Measurements from ENCODE around the gene S100G.

The S100G gene

GRCh38 chrX:16683007-16683664 lies 33.2 kb downstream of the S100G start:
- Histone ChIP-seq H3K79me2 (ENCODE audit: low read length) (no peaks in the 10 kb centered on the region), H3K4me1 (ENCODE audit: low read length) (no peaks in the 10 kb centered on the region), H3K9ac (ENCODE audit: low read length) (no peak overlapping the region), H3K27ac (ENCODE audit: low read length) (no peak overlapping the region), H4K20me1 (ENCODE audit: insufficient read depth, low read length) (no peaks in the 10 kb centered on the region), H3K4me3 (ENCODE audit: low read length) (no peak overlapping the region), H3K9me3 (replicated peaks; ENCODE audit: insufficient read depth, low read length) (no peaks in the 10 kb centered on the region), H3F3A (ENCODE audit: insufficient read depth, low read length) (no peaks in the 10 kb centered on the region), H3K36me3 (replicated peaks; ENCODE audit: insufficient read depth, low read length) (no peaks in the 10 kb centered on the region), H3K9me2 (replicated peaks; ENCODE audit: insufficient read depth, low read length) (no peaks in the 10 kb centered on the region), H3K4me2 (ENCODE audit: low read depth, low read length) (no peak overlapping the region), H3K27me3 (replicated peaks; ENCODE audit: insufficient read depth, low read length) (no peaks in the 10 kb centered on the region), H2AFZ (ENCODE audit: low read length) (no peak overlapping the region)
- no peak for DNase-seq
- TF ChIP-seq EZH2phosphoT487 (IDR thresholded peaks at IDR 0.05; ENCODE audit: low read length) (no peak), CTCF (IDR thresholded peaks at IDR 0.05; ENCODE audit: low read length) (no peak), EZH2 (optimal IDR thresholded peaks at IDR 0.05; ENCODE audit: low read depth, low read length) (no peak)

DNA sequence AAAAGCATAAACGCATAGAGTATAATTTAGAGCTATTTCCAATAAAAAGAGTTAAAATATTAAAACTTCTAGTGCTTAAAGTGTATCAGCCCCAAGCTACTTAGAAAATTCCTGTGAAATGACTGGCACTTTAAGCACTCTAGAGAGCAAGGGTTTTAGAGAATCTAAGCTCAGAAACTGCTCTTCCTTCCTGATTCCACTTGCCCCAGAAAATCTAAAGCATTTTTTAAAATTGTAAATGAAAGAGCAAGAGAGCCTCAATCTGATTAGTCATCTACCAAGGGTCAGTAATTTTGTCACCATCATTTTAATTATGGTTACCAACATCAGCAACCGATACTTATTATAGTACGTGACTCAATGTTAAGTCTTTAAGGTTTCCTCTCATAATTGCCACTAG lies 37.6 kb downstream of the S100G start:
- DNase-seq, result no peak
- TF ChIP-seq EZH2 (optimal IDR thresholded peaks at IDR 0.05; ENCODE audit: low read depth, low read length) (no peak), EZH2phosphoT487 (IDR thresholded peaks at IDR 0.05; ENCODE audit: low read length) (no peak)
- H3K36me3 ChIP-seq (replicated peaks; ENCODE audit: insufficient read depth, low read length), result no peaks in the 10 kb centered on the region
- no peaks in the 10 kb centered on the region for H3K27me3 ChIP-seq (replicated peaks; ENCODE audit: insufficient read depth, low read length)
- H3K27ac ChIP-seq (ENCODE audit: low read length), result no peak overlapping the region
- no peaks in the 10 kb centered on the region for H3F3A ChIP-seq (ENCODE audit: insufficient read depth, low read length)
- no peaks in the 10 kb centered on the region for H3K9me2 ChIP-seq (replicated peaks; ENCODE audit: insufficient read depth, low read length)
- H3K4me2 ChIP-seq (ENCODE audit: low read depth, low read length), result no peak overlapping the region
- H3K9ac ChIP-seq (ENCODE audit: low read length), result no peak overlapping the region
- no peaks in the 10 kb centered on the region for H4K20me1 ChIP-seq (ENCODE audit: insufficient read depth, low read length)
- no peak overlapping the region for H2AFZ ChIP-seq (ENCODE audit: low read length)
- H3K4me3 ChIP-seq (ENCODE audit: low read length), result no peak overlapping the region
- no peaks in the 10 kb centered on the region for H3K9me3 ChIP-seq (replicated peaks; ENCODE audit: insufficient read depth, low read length)
- H3K79me2 ChIP-seq (ENCODE audit: low read length), result no peaks in the 10 kb centered on the region
- H3K4me1 ChIP-seq (ENCODE audit: low read length), result no peaks in the 10 kb centered on the region

- TF ChIP-seq EZH2 (optimal IDR thresholded peaks at IDR 0.05; ENCODE audit: low read depth, low read length), result no peak
- TF ChIP-seq EZH2phosphoT487 (IDR thresholded peaks at IDR 0.05; ENCODE audit: low read length), result no peak
- TF ChIP-seq CTCF (IDR thresholded peaks at IDR 0.05; ENCODE audit: low read length), result peak; percentile 76
- no peak overlapping the region for H3K4me2 ChIP-seq (ENCODE audit: low read depth, low read length)
- no peak overlapping the region for H2AFZ ChIP-seq (ENCODE audit: low read length)
- H3K4me1 ChIP-seq (ENCODE audit: low read length), result no peaks in the 10 kb centered on the region
- no peak overlapping the region for H3K9ac ChIP-seq (ENCODE audit: low read length)
- no peak overlapping the region for H3K27ac ChIP-seq (ENCODE audit: low read length)
- H3K79me2 ChIP-seq (ENCODE audit: low read length), result no peaks in the 10 kb centered on the region
- no peaks in the 10 kb centered on the region for H3F3A ChIP-seq (ENCODE audit: insufficient read depth, low read length)
- no peak overlapping the region for H3K4me3 ChIP-seq (ENCODE audit: low read length)
- H4K20me1 ChIP-seq (ENCODE audit: insufficient read depth, low read length), result no peaks in the 10 kb centered on the region
- no peaks in the 10 kb centered on the region for H3K27me3 ChIP-seq (replicated peaks; ENCODE audit: insufficient read depth, low read length)
- no peaks in the 10 kb centered on the region for H3K9me3 ChIP-seq (replicated peaks; ENCODE audit: insufficient read depth, low read length)
- H3K36me3 ChIP-seq (replicated peaks; ENCODE audit: insufficient read depth, low read length), result no peaks in the 10 kb centered on the region
- peak; percentile 37 for DNase-seq
- no peaks in the 10 kb centered on the region for H3K9me2 ChIP-seq (replicated peaks; ENCODE audit: insufficient read depth, low read length)
These were observed 45.2 kb downstream of the S100G start for GRCh38 chrX:16695079-16695676.

DNA sequence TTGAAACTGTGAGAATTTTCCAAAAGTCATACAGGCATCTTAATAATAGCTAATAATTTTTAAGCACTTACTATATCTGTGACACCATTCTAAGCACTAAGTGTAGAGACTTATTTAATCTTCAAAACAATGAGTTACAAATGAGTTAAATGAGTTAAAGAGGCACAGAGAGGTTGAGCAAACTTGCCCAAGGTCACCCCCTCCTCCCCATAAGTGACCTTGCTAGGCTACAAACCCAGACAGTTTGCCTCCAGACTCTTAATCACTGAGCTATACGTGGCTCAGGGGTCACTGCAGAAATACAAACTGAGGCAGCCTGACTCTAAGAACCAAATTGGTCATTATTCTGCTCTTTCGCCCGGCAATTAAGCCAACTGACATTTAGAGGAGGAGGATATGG lies 47.0 kb downstream of the S100G start:
- Histone ChIP-seq H3K9me3 (replicated peaks; ENCODE audit: insufficient read depth, low read length) (no peaks in the 10 kb centered on the region), H3F3A (ENCODE audit: insufficient read depth, low read length) (no peaks in the 10 kb centered on the region), H4K20me1 (ENCODE audit: insufficient read depth, low read length) (no peaks in the 10 kb centered on the region), H3K27me3 (replicated peaks; ENCODE audit: insufficient read depth, low read length) (no peaks in the 10 kb centered on the region), H3K27ac (ENCODE audit: low read length) (no peak overlapping the region), H3K9me2 (replicated peaks; ENCODE audit: insufficient read depth, low read length) (no peaks in the 10 kb centered on the region), H3K36me3 (replicated peaks; ENCODE audit: insufficient read depth, low read length) (no peaks in the 10 kb centered on the region), H3K9ac (ENCODE audit: low read length) (no peak overlapping the region), H3K4me2 (ENCODE audit: low read depth, low read length) (no peak overlapping the region), H3K4me1 (ENCODE audit: low read length) (no peaks in the 10 kb centered on the region), H2AFZ (ENCODE audit: low read length) (no peak overlapping the region), H3K79me2 (ENCODE audit: low read length) (no peaks in the 10 kb centered on the region), H3K4me3 (ENCODE audit: low read length) (no peak overlapping the region)
- no peak for DNase-seq
- TF ChIP-seq EZH2phosphoT487 (IDR thresholded peaks at IDR 0.05; ENCODE audit: low read length) (no peak), EZH2 (optimal IDR thresholded peaks at IDR 0.05; ENCODE audit: low read depth, low read length) (no peak), CTCF (IDR thresholded peaks at IDR 0.05; ENCODE audit: low read length) (no peak)

All from MM.1S (cell line).